Fibroblast of the conjunctiva (primary cell): ENCODE data around the gene ERVFRD-1.
"Not testable (repeated sequence)": the region's sequence is repeated elsewhere in the genome, so short reads cannot be mapped to it uniquely, and the experiment has no call there.

Source experiments
- DNase-seq: peaks from one replicate; pipeline ENCODE4 v3.0.0-alpha.2; 2010; ENCODE audit warnings: low read depth

Gene ERVFRD-1

GRCh38 chr6:11129908-11130565 lies 18.5 kb upstream of the ERVFRD-1 start:
- no peak for DNase-seq

GRCh38 chr6:11128608-11129007 lies 17.1 kb upstream of the ERVFRD-1 start:
- no peak for DNase-seq

GRCh38 chr6:11126876-11127275 lies 15.4 kb upstream of the ERVFRD-1 start:
- DNase-seq, result no peak

GRCh38 chr6:11123978-11124377 lies 12.5 kb upstream of the ERVFRD-1 start:
- no peak for DNase-seq

- no peak for DNase-seq
Measured at GRCh38 chr6:11122380-11122779, 10.9 kb upstream of the ERVFRD-1 start.

- no peak for DNase-seq
Measured at GRCh38 chr6:11121851-11122250, 10.3 kb upstream of the ERVFRD-1 start.

GRCh38 chr6:11120271-11121005 lies 8.9 kb upstream of the ERVFRD-1 start:
- no peak for DNase-seq

GRCh38 chr6:11115808-11116536 lies 4.4 kb upstream of the ERVFRD-1 start:
- not testable (repeated sequence) for DNase-seq

GRCh38 chr6:11113038-11113437 lies 1.5 kb upstream of the ERVFRD-1 start:
- peak; percentile 62 for DNase-seq

- no peak for DNase-seq
Measured at GRCh38 chr6:11111769-11112437, 378 bp upstream of the ERVFRD-1 start.

- DNase-seq, result no peak
Measured at GRCh38 chr6:11108726-11109125, 2.8 kb downstream of the ERVFRD-1 start.

- no peak for DNase-seq
Measured at GRCh38 chr6:11103065-11103464, 8.5 kb downstream of the ERVFRD-1 start.

- no peak for DNase-seq
Measured at GRCh38 chr6:11101417-11101816, 10.1 kb downstream of the ERVFRD-1 start.

GRCh38 chr6:11098004-11098403 lies 13.5 kb downstream of the ERVFRD-1 start:
- no peak for DNase-seq

- DNase-seq, result no peak
Measured at GRCh38 chr6:11097476-11097875, 14.0 kb downstream of the ERVFRD-1 start.

- peak; percentile 49 for DNase-seq
Measured at GRCh38 chr6:11096109-11096508, 15.4 kb downstream of the ERVFRD-1 start.

- DNase-seq, result no peak
Measured at GRCh38 chr6:11094941-11095340, 16.6 kb downstream of the ERVFRD-1 start.

- peak; percentile 12 for DNase-seq
Measured at GRCh38 chr6:11094411-11094851, 17.1 kb downstream of the ERVFRD-1 start.

GRCh38 chr6:11093626-11094410 lies 17.7 kb downstream of the ERVFRD-1 start, which contains the start of gene SMIM13:
SMIM13 (plus strand) TSS chr6:11093834; CDS start chr6:11094314, 480 bp downstream.
- DNase-seq, result peak; percentile 96

GRCh38 chr6:11093376-11093625 lies 18.2 kb downstream of the ERVFRD-1 start:
- no peak for DNase-seq

- DNase-seq, result peak; percentile 16
Measured at GRCh38 chr6:11092668-11093375, 18.7 kb downstream of the ERVFRD-1 start.
